HG03139 (cell line): Measurements from ENCODE around the gene ALDH1A2.
"Not testable (repeated sequence)": the region's sequence is repeated elsewhere in the genome, so short reads cannot be mapped to it uniquely, and the experiment has no call there.

Experiments
- ATAC-seq: cut with Tn5 transposase; IDR thresholded peaks from one replicate; pipeline ENCODE4 v1.9.1; 2021; ENCODE audit not compliant: unreplicated experiment

Gene ALDH1A2

DNA sequence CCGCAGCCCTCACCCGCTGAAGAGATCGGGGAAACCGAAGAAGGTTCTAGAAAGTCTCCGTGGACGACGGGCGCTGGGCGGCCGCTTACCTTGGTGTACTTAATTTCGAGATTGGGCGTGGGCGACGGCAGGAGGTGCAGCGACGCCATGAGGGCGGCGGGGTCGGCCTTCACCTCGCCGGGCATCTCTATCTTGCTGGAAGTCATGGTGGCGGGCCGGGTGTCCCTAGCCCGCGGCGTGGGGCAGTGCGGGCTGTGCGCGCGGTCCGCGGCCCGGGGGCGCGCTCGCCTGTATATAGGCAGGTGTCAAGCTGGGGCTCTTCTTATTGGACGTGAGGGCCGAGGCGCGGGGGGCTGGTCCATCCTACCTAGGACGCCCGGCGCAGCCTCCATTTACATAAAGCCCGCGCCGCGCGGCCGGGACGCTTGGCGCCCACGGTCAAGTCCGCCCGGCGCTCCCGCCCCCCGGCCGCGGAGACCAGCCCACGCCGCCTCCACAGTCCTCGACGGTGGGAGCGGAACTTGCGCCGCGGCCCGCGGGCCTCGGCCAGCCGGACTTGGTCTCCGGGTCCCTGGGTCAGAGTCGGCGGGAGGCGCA is at the start of gene ALDH1A2:
ALDH1A2 (minus strand) TSS at position 267 of the 597 bp plus-strand sequence; CDS start at position 206, 61 bp downstream.
- ATAC-seq: no peak

GRCh38 chr15:58114812-58115211 is 49.3 kb upstream of the ALDH1A2 start:
- no peak for ATAC-seq

- no peak for ATAC-seq
Observed at GRCh38 chr15:58114388-58114787, 48.9 kb upstream of the ALDH1A2 start.

GRCh38 chr15:58113358-58113757 is 47.8 kb upstream of the ALDH1A2 start:
- ATAC-seq: not testable (repeated sequence)

GRCh38 chr15:58111718-58112104 is 46.2 kb upstream of the ALDH1A2 start:
- ATAC-seq: no peak

GRCh38 chr15:58110999-58111717 is 45.6 kb upstream of the ALDH1A2 start:
- no peak for ATAC-seq

DNA sequence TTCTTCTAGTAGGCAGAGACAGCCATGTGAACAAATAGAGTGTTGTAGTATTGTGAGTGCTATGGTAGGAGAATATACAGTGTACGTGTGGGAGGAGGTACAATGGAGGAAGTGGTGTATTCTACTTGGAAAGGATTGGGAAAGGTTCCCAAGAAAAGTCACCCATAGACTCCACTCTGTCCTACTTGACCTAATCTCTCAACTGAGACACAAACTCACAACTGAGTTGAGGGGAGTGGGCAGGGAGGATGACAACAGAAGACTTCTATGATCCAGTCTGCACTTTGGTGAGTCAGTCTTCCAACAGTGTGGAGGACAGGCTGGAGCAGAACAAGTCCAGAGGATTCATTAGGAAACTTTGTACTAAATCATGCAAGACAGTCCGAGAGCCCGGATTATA is 43.9 kb upstream of the ALDH1A2 start:
- no peak for ATAC-seq

- ATAC-seq: no peak
Observed at GRCh38 chr15:58108117-58108516, 42.6 kb upstream of the ALDH1A2 start.

GRCh38 chr15:58103482-58103881 is 38.0 kb upstream of the ALDH1A2 start:
- ATAC-seq: no peak

GRCh38 chr15:58096529-58097084 is 31.1 kb upstream of the ALDH1A2 start:
- no peak for ATAC-seq

GRCh38 chr15:58095415-58095814 is 29.9 kb upstream of the ALDH1A2 start:
- ATAC-seq: no peak

- ATAC-seq: no peak
Observed at GRCh38 chr15:58087871-58088270, 22.4 kb upstream of the ALDH1A2 start.

GRCh38 chr15:58086491-58086890 is 21.0 kb upstream of the ALDH1A2 start:
- ATAC-seq: no peak

DNA sequence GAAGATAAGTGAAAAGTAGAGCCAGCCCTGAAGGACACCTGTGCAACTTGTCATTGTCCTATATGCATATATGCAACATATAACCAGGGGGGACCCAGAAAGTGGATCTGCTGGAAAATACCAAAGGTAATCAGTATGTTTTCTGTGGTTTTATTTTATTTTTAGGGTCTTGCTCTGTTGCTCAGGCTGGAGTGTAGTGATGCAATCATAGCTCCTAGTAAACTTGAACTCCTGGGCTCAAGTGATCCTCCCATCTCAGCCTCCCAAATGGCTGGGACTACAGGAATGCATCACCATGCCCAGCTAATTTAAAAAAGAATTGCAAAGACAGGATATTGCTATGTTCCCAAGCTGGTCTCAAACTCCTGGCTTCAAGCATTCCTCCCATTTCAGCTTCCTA is 18.0 kb upstream of the ALDH1A2 start:
- no peak for ATAC-seq

DNA sequence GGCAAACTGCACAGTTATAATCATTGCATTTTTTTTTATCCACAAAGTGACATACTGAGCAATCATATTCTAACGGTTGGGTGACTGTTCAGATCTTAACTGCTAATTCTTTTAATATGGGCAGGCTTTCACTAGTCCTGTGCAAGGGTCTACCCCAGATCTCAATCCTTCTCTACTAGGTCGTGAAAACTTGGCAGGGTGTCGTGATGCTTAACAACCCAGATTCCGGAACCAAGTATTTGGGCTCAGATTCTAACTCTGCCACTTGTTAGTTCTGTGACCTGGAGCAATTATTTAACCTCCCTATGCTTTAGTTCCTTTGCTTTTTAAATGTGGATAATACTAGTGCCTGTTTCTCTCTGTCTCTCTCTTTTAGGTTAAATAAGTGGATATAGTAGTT is 16.4 kb upstream of the ALDH1A2 start:
- no peak for ATAC-seq

- no peak for ATAC-seq
Observed at GRCh38 chr15:58081456-58081855, 15.9 kb upstream of the ALDH1A2 start.

DNA sequence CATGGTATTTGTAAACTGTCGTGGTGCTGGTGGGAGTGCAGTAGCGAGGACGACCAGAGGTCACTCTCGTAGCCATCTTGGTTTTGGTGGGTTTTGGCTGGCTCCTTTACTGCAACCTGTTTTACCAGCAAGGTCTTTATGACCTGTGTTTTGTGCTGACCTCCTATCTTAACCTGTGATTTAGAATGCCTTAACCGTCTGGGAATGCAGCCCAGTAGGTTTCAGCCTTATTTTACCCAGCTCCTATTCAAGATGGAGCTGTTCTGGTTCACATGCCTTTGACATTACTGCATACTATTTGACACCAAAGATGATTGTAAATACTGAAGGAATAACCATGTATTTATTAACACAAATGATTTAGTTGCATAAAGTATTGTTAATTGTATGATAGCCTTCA is 15.4 kb upstream of the ALDH1A2 start:
- ATAC-seq: not testable (repeated sequence)

- no peak for ATAC-seq
Observed at GRCh38 chr15:58080398-58080797, 14.9 kb upstream of the ALDH1A2 start.

- ATAC-seq: no peak
Observed at GRCh38 chr15:58078591-58078990, 13.1 kb upstream of the ALDH1A2 start.

GRCh38 chr15:58077427-58077826 is 11.9 kb upstream of the ALDH1A2 start:
- ATAC-seq: no peak

DNA sequence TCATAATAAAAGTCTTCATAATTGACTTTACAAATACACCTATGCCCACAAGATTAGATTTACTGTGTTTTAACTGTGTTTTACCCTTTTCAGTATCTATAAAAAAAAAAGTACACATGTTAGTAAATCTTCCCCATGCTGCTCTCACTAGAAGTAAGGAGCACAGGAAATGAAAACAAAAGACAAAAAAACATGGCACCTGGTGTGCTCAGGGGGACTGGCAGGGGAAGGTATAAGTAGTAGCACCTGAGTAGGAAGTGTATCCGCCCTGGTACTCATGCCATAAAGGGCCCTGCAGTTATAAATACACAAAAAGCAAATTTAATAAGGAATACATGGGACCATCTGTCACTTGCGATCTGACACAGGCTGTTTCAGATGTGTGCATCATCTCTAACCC is 8.9 kb upstream of the ALDH1A2 start:
- no peak for ATAC-seq

- ATAC-seq: no peak
Observed at GRCh38 chr15:58070801-58071418, 5.4 kb upstream of the ALDH1A2 start.
